DND-41 (cell line): ENCODE measurements around the gene FUT9.

Source experiments
- ATAC-seq: fragments of 200-7000 bp; cut with Tn5 transposase; 3 replicates; pipeline ENCODE4 v1.9.1; 2021; ENCODE audit warnings: low read depth; ENCODE audit not compliant: insufficient read depth
- DNase-seq: peaks from one replicate; pipeline ENCODE4 v3.0.0-alpha.2; 2020
- H2AFZ ChIP-seq: 2 replicates; pipeline ENCODE4 v1.6.0; 2012; ENCODE audit warnings: low read depth, low read length
- H3K27ac ChIP-seq: 2 replicates; pipeline ENCODE4 v1.5.1; 2012; ENCODE audit warnings: low read length, inconsistent platforms
- H3K27me3 ChIP-seq: fragments of 200-600 bp; sonication (generic); 2 replicates; pipeline ENCODE4 v1.6.0; 2012; ENCODE audit warnings: low read length, mild to moderate bottlenecking, inconsistent platforms; ENCODE audit not compliant: insufficient read depth, poor library complexity
- H3K36me3 ChIP-seq: 2 replicates; pipeline ENCODE4 v1.5.1; 2012; ENCODE audit warnings: low read length, inconsistent platforms; ENCODE audit not compliant: insufficient read depth
- H3K4me1 ChIP-seq: 2 replicates; pipeline ENCODE4 v1.5.1; 2012; ENCODE audit warnings: mild to moderate bottlenecking, low read length; ENCODE audit not compliant: insufficient read depth
- H3K4me2 ChIP-seq: 2 replicates; pipeline ENCODE4 v1.6.0; 2012; ENCODE audit warnings: mild to moderate bottlenecking, moderate library complexity, low read length, inconsistent platforms; ENCODE audit not compliant: insufficient read depth
- H3K4me3 ChIP-seq, 2 experiments: fragments of 200-600 bp in 1 of 2; shearing (Covaris generic) in 1 of 2; 2 replicates each; pipeline ENCODE4 v1.5.1; 2012 to 2016; ENCODE audit warnings: inconsistent platforms in 2 of 2, low read length in 2 of 2, mild to moderate bottlenecking in 2 of 2, low read depth in 1 of 2, moderate library complexity in 1 of 2
- H3K79me2 ChIP-seq: 2 replicates; pipeline ENCODE4 v1.6.0; 2012; ENCODE audit warnings: low read length, inconsistent platforms; ENCODE audit not compliant: insufficient read depth
- H3K9ac ChIP-seq: 2 replicates; pipeline ENCODE4 v1.6.0; 2012; ENCODE audit warnings: low read depth, mild to moderate bottlenecking, inconsistent platforms, low read length, moderate library complexity
- H3K9me3 ChIP-seq: 2 replicates; pipeline ENCODE4 v1.5.1; 2012; ENCODE audit warnings: low read length, moderate library complexity, mild to moderate bottlenecking, inconsistent platforms; ENCODE audit not compliant: insufficient read depth, severe bottlenecking
- H4K20me1 ChIP-seq: 2 replicates; pipeline ENCODE4 v1.6.0; 2012; ENCODE audit warnings: low read length; ENCODE audit not compliant: insufficient read depth
- CTCF ChIP-seq: IDR thresholded peaks from 2 replicates; pipeline ENCODE4 v1.5.1; 2012; ENCODE audit warnings: borderline replicate concordance, low read length, moderate library complexity, mild to moderate bottlenecking; ENCODE audit not compliant: poor library complexity, severe bottlenecking; ENCODE audit errors: extremely low read depth
- EZH2 ChIP-seq: IDR thresholded peaks from 3 replicates; pipeline ENCODE4 v1.6.1; 2012; ENCODE audit warnings: borderline replicate concordance, low read depth, mild to moderate bottlenecking, moderate library complexity, low read length, inconsistent platforms; ENCODE audit not compliant: severe bottlenecking

FUT9 gene

GRCh38 chr6:96152114-96152708 lies 136.4 kb downstream of the FUT9 start:
- Histone ChIP-seq H3K4me2 (no peak overlapping the region), H3K9me3 (no peaks in the 10 kb centered on the region), H4K20me1 (no peaks in the 10 kb centered on the region), H2AFZ (no peak overlapping the region), H3K36me3 (no peaks in the 10 kb centered on the region), H3K27ac (no peak overlapping the region), H3K9ac (no peak overlapping the region), H3K79me2 (no peaks in the 10 kb centered on the region), H3K27me3 (no peaks in the 10 kb centered on the region), H3K4me3 (no peak overlapping the region), H3K4me1 (peaks cover 22% of the 10 kb centered on the region)
- no peak for DNase-seq
- TF ChIP-seq EZH2 = no peak
- no peak for TF ChIP-seq CTCF
- ATAC-seq = no peak

DNA sequence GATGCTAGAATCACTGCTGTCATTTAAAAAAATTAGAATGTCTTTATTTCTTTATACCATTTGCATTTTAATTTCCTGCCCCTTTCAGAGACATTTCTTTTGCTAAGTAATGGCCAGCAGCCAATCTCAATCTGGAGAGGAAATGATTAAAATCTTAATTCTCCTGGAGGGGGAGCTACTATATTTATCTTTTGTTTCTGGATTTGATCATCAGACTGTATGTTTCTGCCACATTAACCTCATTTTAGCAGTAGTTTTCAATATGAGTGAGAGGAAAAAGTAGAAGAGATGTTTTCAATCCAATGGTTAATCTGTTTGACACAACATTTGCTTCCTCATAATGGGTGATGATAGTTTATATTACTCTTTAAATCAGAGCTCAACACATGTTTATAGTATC lies 138.0 kb downstream of the FUT9 start:
- TF ChIP-seq EZH2 (no peak), CTCF (peak; percentile 14)
- H4K20me1 ChIP-seq = no peaks in the 10 kb centered on the region
- no peaks in the 10 kb centered on the region for H3K27me3 ChIP-seq
- no peak overlapping the region for H3K4me2 ChIP-seq
- no peak overlapping the region for H2AFZ ChIP-seq
- H3K36me3 ChIP-seq = no peaks in the 10 kb centered on the region
- DNase-seq (no peak), ATAC-seq (no peak)
- H3K4me3 ChIP-seq = no peak overlapping the region
- H3K9ac ChIP-seq = no peak overlapping the region
- H3K27ac ChIP-seq = no peak overlapping the region
- H3K4me1 ChIP-seq = peaks cover 30% of the 10 kb centered on the region
- no peaks in the 10 kb centered on the region for H3K79me2 ChIP-seq
- H3K9me3 ChIP-seq = no peaks in the 10 kb centered on the region

DNA sequence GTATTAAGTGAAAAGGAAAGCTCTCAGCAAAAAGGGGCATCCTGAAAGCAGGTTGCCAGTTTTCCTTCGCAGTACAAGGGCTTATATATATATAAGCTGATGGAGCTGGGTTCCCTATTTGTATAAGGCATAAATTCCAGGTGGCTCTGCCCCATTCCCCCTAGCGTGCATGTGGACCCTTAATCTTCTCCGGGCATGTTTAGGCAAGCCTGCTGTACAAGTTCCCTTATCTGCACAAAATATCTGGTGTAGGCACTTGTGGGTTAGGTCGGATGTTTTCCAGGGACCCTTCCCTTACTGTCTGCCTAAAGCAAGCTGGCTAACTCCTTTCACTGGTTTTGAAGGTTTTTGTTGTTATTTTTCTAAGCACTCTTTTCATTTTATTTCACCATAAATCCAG lies 140.7 kb downstream of the FUT9 start:
- TF ChIP-seq EZH2 = no peak
- no peak for TF ChIP-seq CTCF
- Histone ChIP-seq H3K27me3 (no peaks in the 10 kb centered on the region), H3K27ac (peak overlapping the region; percentile 84), H3K9ac (peak overlapping the region; percentile 50), H3K4me3 (peak overlapping the region in 1 of 2 experiments; percentile 42; a peak in 2 of 4 replicates), H3K36me3 (no peaks in the 10 kb centered on the region), H3K9me3 (no peaks in the 10 kb centered on the region), H3K4me1 (peaks cover 28% of the 10 kb centered on the region), H4K20me1 (no peaks in the 10 kb centered on the region), H2AFZ (peak overlapping the region; percentile 48; the same call in 1 of the 2 replicates), H3K79me2 (no peaks in the 10 kb centered on the region), H3K4me2 (peak overlapping the region; percentile 48)
- ATAC-seq (peak; percentile 84), DNase-seq (peak; percentile 53)
